NCI-H1436 treated with DMSO at 0.1 percent for 48 hours (cell line): ENCODE measurements around the gene ETFB.

ENCODE experiments used
- DNase-seq: peaks from one replicate; lab custom pipeline; 2025; lab: John Stamatoyannopoulos, UW

The ETFB gene

DNA sequence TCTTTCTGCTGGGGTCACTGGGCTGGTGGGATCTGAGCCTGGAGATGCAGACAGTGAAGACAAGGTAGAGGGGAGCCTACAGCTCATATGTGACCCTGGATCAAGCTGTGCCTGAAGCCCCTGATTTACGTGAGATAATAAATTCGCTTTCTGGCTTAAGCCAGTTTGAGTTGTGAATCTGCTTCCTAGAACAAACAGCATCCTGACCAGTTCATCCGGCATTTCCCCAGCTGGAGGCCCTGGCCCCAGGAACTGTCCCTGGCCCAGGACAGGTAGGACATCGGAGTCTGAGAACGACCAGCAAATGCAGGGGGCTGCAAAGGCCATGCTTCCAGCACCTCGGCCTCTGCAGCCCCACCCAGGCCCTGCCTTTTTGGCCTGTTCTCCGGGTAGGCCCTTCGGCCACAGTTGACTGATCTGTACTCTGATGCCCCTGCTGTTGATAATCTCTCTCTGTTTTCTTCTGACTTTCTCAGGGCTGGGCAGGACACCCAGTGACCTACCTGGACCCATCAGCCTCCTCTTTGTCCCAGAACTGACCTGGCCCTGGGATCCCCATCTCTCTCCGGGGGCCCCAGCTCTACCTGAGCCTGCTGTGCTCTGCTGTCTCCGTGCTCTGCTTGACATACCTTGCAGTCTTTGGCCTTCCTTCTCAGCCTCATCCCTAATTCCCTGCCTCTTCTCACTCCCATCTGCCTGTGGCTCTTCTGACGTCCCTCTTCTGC is 14.8 kb downstream of the ETFB start:
- DNase-seq, result no peak

DNA sequence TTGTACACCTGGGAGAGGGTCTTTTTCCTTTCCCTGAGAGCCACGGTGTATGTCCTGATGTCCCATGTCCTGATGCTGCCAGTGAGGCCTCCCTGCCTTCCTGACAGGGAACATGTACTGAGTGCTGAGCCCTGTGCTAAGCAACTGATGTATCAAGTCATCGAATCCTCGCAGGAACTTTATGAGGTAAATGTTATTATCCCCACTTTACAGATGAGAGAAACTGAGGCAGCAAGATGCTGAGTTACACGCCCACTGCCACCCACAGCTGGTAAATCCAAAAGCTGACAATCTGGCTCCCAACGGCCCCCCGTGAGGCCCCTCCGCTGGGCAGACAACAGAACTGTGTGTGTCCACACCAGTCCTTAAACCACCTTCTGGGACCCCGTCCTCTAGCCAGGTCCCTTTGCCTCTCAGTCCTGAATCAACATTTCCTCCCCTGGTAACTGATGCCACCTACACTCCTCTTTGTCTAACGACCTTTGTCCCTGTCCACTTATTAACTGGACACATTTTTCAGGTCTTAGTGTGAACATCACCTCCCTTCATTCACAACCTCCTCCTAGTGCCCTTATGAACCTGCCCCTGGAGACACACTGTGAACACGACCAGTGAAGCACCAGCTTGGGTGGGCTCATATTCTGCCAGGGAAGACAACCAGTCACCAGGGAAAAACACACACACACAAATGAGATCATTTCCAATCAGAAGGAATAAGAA is 18.8 kb downstream of the ETFB start:
- no peak for DNase-seq

DNA sequence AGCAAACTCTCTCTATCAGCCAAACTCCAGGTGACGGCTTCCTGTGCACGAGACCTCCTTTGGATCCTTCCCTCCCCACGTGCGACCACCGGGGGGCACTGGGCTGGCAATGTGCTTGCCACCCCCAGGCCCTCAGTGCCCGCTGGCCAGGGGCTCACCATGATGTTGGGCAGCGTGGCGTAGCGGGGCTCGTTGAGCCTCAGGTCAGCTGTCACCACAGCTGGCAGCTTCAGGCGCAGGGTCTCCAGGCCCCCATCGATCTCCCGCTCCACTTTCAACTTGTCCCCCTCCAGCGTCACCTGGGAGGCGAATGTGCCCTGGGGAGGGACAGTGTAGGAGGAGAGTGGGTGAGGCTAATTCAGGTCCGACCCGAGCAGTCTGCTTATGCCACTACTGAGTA is 19.4 kb downstream of the ETFB start:
- no peak for DNase-seq

DNA sequence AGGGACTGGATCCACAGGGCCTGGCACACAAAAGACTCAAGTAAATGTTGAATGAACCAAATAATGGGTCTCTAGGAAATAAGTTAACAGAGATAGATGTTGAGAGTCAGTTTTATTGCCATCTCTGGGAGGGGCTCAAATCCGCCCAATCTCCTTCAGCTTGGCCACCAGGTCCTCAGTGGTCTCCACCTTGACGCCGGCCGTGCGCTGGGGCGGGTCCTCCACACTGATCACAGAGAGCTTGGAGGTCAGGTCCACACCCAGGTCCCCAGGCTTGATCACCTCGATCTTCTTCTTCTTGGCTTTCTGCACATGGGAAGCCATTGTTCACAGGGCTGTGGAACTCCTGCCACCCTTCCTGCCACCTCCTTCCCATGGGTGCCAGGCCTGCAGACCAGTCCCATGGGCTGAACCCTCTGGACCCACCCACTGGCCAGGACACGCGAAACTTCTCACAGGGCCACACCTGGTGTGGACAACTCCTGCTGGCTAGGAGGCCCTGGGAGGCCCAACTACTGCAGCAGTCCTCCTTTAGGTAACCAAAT is 21.0 kb downstream of the ETFB start:
- DNase-seq, result no peak

DNA sequence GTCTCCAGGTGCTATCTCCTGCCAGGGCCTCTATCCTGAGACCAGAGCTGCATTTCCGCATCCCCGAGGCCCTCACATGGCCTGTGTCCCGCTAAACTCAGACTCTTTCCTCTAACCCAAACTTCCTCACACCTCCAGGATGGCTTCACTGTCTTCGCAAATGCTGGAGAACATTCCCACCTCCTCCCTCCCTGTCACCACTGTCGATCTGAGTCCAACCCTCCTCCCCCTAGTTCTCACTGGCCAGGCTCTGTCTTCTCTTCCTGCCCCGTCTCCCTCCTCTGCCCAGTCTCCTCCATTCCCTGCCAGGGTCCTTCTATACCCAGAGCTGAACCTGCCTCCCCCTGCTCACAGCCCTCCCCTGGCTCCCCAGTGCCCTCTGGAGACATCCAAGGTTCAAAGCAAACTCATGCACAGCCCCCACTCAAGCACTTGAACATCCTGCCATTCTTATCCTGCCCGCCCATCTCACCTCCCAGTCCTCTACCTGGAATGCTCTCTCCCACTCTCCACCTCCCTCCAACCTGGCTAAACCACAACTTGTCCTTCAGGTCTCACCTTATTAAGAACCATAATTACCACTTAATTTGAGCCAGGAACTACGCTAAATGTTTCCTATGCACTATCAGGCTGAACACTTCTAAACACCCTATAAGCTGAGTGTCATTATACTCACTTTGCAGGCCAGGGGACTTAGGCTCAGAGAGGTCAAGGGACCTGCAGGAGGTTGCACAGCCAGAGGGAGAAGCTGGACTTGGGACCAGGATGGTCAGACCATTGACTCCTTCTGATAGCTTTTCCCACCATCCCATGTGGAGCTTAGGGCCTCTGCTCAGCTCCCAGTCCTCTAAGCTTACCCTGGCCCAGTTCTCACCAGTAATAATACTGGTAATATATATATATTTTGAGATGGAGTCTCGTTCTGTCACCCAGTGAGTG is 23.3 kb downstream of the ETFB start:
- DNase-seq, result no peak

DNA sequence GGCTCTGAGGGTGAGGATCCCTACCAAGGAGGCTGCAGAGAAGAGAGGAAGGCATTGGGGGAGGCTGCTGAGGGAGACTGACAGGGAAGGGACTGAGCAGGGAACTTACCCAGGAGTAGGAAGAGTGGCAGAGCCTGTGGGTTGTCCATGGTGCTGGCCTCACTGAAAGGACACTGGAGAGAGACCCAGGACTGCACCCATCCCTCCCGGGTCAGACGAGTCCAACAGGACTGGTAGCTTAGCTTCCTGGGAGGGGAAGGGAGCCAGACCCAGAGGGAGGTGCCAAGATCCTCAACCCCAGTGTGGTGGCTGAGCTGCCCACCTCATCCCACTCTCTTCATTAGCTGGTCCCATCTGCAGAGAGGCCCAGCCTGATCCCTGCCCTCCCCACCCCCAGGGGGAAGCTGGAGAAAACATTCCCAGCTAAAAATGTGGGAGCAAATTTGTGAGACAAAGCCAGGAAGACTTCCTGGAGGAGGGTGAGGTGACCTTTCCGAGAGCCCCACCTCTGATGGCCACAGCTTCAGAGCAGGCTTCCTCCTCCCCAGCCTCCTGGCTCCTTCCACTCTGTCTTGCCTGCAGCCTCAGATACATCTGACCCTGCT is 24.1 kb downstream of the ETFB start, which contains the start of gene VSIG10L:
Gene VSIG10L, minus strand, starts transcription at position 164 of the 605 bp plus-strand sequence. Its CDS starts 15 bp downstream, at position 149.
- no peak for DNase-seq

DNA sequence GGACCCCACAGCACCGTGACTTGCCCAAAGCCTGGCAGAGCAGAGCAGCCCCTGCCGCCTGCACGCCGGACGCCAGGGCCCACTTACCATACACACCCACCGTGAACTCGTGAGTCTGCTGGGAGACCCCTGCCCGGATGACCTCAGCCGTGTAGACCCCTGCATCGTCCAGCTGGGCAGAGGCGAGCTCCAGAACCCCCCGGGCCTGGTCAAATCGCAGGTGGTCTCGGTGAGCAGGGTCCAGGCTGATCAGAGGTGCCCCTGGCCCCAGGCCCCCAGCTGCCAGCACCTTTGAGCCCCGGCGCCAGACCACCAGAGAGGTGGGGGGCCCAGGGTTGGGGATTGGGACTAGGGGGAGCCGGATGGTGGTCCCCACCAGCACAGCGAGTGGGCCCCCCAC is 25.1 kb downstream of the ETFB start:
- no peak for DNase-seq

DNA sequence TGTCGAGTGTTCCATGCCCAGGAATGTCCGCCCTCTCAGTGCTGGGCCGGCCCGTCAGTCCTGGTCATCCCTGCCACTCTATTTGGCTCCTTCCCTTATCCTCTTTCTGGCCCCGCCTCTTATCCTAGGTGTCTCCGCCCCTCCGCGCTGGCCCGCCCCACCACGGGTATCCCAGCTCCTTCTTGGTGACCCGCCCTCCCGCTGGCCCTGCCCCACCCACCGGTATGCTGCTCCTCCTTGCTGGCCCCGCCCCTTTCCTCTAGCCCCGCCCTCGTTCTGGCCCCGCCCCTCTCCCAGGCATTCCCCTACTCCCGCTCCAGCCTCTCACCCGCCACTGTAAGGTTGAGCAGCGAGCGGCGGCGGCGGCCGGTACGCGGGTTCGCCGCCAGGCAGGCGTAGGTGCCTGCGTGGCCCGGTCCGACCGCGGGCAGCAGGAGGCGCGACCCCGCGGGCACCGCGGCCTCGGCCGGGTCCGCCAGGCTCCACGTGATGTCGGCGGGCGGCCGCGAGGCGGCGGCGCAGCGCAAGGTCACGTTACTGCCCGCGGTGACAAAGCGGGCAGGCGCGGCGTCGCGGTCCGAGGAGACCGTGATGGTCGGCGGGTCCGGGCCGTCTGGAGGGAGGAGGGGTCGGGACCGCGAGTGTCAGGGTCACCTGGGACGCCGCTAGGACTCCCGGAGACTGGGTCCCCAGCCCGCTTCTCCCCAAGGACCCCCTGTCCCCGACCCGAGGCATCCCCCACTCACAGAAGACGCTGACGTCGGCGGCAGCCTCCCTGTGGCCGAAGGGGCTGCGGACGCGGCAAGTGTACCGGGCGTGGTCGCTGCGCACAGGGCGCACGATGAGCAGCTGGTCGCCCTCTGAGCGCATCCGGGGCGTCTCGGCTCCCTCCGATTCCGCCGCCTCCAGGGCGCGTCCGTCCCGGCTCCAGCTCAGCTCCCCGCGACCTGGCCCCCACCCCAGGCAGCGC is 26.2 kb downstream of the ETFB start:
- peak; percentile 78 for DNase-seq

DNA sequence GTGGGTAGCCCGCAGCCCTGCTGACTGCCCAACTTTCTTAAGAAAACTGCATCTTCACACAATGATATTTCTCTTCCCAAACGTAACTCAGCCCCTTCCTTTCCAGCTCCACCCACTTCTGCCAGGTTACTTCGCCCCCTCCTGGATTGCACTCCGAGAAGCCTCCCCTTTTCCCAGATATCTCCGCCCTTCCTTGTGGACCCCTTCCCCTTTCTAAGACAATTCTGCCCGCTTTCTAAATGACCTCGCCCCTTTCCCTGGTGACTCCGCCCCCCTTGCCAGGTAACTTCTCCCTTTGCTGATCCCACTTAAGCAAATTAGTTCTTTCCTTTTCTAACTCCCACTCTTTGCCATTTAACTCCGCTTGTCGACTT is 26.9 kb downstream of the ETFB start:
- DNase-seq, result no peak

DNA sequence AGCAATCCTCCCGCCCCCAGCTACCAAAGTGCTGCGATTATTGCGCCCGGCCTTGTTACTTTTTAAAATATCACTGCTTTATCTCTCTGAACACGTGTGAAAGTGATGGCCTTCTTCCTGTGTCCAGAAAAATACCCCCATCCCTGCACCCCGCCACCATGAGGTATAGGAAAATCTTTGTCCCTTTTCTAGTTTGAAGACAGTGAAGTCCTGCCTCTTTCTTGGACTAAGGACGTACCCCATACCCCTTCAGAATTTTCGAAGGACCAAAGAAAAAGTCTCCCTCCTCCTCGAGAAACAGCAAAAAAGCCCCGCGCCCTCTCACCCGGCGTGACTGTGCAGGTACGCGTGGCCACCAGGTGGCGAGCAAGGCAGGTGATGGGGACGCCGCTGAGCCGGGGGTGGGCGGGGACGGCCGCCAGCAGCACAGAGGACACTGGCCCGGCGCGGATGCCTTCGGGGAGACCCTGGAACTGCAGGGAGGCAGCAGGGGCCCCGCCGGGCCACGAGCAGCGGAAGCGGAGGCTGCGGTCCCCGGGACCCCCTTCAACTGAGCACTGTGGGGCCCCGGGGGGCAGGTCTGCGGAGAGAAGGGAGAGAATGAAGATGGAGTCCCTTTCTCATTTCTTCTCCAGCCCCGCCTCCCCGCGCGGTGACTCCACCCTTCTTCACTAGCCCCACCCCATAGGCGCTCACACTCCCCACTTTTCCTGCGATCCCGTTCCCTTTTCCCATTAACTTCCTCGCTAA is 27.4 kb downstream of the ETFB start:
- peak; percentile 5 for DNase-seq

DNA sequence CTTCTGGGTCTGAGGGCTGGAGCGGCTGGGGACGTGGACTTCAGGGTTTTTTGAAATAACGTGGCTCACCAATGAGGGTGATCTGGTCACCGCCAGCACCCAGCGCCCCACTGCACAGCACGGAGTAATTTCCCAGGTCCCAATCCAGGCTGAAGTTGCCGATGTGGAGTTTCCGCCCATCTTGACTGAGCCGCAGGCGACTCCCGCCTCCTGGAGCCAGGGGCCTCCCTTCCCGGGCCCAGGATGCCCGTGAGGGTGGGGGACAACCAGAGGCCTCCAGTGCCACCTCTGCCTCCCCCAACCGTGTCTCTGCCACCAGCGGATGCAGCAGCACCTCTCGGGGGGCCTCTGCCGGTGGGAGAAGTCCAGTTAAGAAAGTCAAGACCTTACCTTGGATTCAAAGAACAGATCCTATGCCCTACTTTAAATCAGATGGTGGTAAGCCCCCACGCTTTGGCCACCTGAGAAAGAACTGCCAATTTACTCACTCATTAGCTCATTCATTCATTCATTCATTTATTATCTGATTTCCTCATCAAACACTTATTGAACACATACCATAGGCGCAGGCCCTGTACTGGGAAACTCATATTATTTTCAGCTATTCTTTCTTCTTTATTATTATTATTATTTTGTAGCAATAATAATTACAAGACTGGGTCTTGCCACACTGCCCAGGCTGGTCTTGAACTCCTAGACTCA is 28.2 kb downstream of the ETFB start:
- DNase-seq, result no peak

DNA sequence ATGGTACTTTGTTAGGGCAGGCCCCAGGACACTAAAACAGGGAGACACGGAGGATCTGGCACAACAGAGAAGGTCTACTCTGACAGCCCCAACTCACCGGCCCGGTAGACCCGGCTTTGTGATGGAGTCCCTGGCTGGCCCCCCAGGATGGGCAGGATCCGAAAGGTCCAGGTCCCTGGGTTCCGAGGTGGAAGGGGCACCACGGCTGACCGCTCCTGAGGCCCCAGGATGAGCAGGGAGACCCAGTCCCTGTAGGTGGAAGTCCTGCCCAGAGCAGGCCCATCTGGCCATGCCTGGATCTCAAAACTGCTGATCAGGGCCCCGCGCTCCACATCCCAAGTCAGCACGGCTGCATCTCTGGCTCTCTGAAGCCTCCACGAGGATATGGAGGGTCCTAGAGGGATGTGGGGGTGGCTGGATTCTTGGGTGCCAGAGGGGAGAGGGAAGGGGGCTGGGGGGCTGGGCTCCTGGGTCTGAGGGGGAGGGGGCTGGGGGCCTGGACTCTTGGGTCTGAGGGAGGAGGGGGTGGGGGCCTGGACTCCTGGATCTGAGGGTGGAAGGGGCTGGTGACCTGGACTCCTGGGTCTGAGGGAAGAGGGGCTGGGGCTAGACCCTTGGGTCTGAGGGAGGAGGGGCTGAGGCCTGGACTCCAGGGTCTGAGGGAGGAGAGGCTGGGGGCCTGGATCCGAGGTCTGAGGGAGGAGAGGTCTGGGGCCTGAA is 28.9 kb downstream of the ETFB start:
- DNase-seq, result no peak

DNA sequence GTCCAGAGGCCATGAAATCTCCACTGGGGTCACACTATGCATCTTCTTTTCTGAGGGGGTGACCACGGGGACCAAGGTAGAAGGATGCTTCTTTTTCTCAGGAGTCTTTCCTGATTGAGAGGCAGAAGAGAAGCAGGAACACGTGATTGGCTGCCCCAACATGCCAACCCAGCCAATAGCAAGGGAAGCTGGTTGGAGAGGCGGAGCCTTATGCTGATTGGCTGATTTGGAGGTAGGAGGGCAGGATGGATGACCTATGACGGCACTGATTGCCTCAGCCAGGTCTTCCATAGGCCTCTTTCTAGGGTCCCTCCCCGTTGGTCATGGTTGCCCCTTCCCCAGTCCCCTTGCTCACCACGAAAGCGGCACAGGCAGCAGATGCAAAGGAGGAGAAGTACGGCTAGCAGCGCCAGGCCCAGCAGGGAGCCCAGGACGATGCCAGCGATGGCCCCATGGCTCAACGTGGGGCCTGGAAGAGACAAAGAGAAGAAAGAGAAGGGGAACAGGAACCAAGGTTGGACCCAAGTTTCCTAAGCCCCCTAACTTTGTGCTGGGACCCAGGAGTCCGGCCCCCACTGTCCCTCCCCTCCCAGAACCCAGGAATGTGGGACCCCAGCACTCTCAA is 32.2 kb downstream of the ETFB start:
- no peak for DNase-seq

DNA sequence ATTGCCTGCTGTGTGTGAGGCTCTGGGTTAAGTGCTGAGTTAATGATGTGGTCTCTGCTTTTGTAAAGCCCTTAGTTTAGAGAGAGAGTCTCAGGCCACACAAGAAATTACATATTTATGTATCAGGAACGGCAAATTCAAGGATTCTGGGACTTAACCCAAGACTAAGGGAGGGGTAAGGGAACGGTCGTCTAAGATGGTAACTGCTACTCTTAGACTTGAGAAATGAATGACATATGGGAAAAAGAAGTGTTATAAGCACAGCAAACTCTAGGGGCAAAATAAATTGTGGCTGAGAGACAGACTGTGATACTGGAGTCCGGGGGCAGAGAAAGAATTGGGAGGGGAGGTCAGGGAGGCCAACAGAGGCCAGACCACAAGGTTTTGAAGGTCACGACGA is 34.5 kb downstream of the ETFB start:
- no peak for DNase-seq

DNA sequence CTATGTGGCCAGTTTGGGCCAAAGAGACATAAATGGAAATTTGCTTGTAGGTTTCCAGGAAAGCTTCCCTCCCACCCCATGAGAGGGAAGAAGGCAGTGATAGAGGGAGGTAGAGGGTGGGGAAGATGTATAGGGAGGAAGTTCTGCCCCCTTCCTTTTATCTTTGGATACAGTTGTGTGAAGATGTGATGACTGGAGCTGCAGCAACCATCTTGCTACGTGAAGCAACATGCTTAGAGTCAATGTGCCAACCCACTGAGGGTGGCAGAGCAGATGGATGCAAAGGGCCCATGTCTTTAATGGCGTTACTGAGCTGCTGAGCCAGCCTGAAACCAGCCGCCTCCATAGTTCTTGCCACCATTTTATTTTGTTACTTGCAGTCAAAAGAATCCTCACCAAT is 35.0 kb downstream of the ETFB start:
- no peak for DNase-seq

DNA sequence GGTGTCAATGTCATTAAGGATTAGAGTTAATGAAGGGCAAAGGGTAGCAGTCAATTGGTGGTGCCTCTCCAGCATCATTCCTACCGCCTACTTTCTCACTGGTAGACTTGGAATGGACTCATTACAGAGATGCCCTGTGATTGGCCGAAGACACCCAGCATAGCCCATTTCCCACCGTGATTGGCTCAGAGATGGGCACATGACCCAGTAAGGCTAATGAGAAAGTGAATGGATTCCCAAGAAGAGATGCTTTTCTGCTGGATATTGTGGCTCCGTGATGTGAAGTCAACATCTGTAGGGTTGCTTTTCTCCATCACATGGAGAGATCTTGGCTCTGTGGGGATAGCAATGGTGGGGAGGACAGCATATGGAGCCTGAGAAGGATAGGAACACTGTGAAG is 35.8 kb downstream of the ETFB start:
- DNase-seq, result no peak

DNA sequence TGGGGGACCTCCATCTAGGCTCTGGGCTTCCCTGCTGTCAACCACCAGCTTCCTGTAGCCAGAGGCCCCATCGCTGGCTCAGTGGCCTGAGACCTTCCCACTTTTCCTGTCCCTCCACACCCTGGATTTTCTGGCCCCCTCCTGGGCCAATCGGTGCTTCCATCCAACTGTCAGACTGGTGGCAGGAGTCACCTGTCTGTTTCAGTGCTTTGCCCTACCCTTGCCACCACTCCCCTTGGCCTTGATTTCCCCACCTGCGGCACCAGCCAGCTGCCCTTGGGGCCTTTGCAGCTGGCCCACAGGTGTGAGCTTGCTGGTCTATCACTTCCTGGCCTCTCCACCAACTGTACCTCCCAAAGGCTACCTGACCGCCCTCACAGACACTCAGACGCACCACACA is 36.8 kb downstream of the ETFB start:
- no peak for DNase-seq
